HFFc6 (cell line): ENCODE results near the gene DDX41. TPM values are rescaled to one million over a fixed set of nuclear protein-coding genes. Genes with fewer than 3 reads are reported as not detected.
"Not testable (repeated sequence)": the region's sequence is repeated elsewhere in the genome, so short reads cannot be mapped to it uniquely, and the experiment has no call there.

ENCODE experiments used
- DNase-seq: peaks from one replicate; pipeline ENCODE4 v3.0.0-alpha.2; 2018
- H3K27ac Mint-ChIP-seq: 2 replicates; pipeline ENCODE4 v1.8.0; 2020; ENCODE audit warnings: mild to moderate bottlenecking, mixed read lengths
- H3K27me3 Mint-ChIP-seq: 2 replicates; pipeline ENCODE4 v1.8.0; 2021; ENCODE audit warnings: mild to moderate bottlenecking, moderate library complexity, mixed read lengths; ENCODE audit not compliant: insufficient read depth
- H3K36me3 Mint-ChIP-seq: 2 replicates; pipeline ENCODE4 v1.8.0; 2021; ENCODE audit warnings: low read depth, mixed read lengths
- H3K4me1 Mint-ChIP-seq: 2 replicates; pipeline ENCODE4 v1.8.0; 2020; ENCODE audit warnings: low read depth, mixed read lengths
- H3K4me3 Mint-ChIP-seq: 2 replicates; pipeline ENCODE4 v1.8.0; 2020; ENCODE audit warnings: mild to moderate bottlenecking, moderate library complexity, mixed read lengths
- H3K9me3 Mint-ChIP-seq: 2 replicates; pipeline ENCODE4 v1.8.0; 2020; ENCODE audit warnings: mild to moderate bottlenecking, mixed read lengths
- CTCF ChIP-seq: fragments of 200-600 bp; sonication (generic); IDR thresholded peaks from 2 replicates; pipeline ENCODE4 v1.5.0; 2021; ENCODE audit warnings: antibody characterized with exemption, mild to moderate bottlenecking
- long read RNA-seq: library from polyadenylated mRNA; unstranded; transcript quantifications from one replicate; pipeline ENCODE4 v2.0.0, GENCODE V29; 2019
- total RNA-seq, 6 experiments: library from RNA; stranded (reverse); fragmentation: NEBNext Ultra II Directional; extraction: Animal tissue kit (Norgen Biotek cat#: 25700); gene quantifications; 2 replicates in 1 of 6; 3 replicates in 5 of 6; pipeline ENCODE4 v1.2.3, GENCODE V29; 2021

DDX41 gene
- 100 to 1,000 TPM in 3 of 6 experiments, 10 to 100 TPM in 3; 83.8 to 105 (median 98.5) TPM for total RNA-seq
- long read RNA-seq, transcript DDX41-208 (17 exons, 2,607 nt), result major isoform, 25 of 46 reads
- long read RNA-seq, partial matches to known transcripts, result 14 of 46 reads
- long read RNA-seq, other reads (novel, unspliced or antisense), result 3 of 46 reads

GRCh38 chr5:177516601-177517568, at the start of gene DDX41:
DDX41 (minus strand) TSS chr5:177516961; CDS start chr5:177516945, 16 bp downstream.
- H3K27me3 Mint-ChIP-seq, result peaks cover 2% of the 10 kb centered on the region; the same call in 1 of the 2 replicates

DNA sequence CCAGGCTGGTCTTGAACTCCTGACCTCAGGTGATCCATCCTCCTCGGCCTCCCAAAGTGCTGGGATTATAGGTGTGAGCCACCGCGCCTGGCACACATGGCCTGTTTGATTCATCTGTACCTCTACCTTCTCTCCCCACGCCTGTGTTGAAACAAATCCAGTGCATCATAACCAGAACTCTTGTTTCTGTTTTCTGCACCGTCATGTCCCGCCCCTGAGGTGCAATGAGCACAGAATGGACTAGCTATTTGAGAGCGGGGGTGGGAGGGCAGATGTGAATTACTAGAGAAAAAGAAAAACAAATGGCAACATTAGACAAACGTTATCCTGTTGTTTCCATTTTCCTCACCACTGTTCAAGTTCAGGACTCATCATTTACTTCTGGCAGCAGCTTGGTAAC, 48.3 kb upstream of the DDX41 start:
- Mint-ChIP-seq H3K4me1 (peaks cover 5% of the 10 kb centered on the region), H3K9me3 (no peaks in the 10 kb centered on the region; the same call in 1 of the 2 replicates), H3K27me3 (peaks cover 37% of the 10 kb centered on the region), H3K27ac (no peak overlapping the region), H3K4me3 (no peak overlapping the region), H3K36me3 (no peaks in the 10 kb centered on the region)
- no peak for DNase-seq
- TF ChIP-seq CTCF, result no peak

More at GRCh38 chr5:177516601-177517568, at the start of gene DDX41:
- Mint-ChIP-seq H3K9me3 (no peaks in the 10 kb centered on the region), H3K36me3 (peaks cover 32% of the 10 kb centered on the region), H3K4me3 (peak within 1 kb of the TSS; percentile 92), H3K4me1 (peaks cover 23% of the 10 kb centered on the region), H3K27ac (peak within 1 kb of the TSS; percentile 84)
- peak; percentile 99 for DNase-seq
- no peak; the same call in 1 of the 2 replicates for TF ChIP-seq CTCF

DNA sequence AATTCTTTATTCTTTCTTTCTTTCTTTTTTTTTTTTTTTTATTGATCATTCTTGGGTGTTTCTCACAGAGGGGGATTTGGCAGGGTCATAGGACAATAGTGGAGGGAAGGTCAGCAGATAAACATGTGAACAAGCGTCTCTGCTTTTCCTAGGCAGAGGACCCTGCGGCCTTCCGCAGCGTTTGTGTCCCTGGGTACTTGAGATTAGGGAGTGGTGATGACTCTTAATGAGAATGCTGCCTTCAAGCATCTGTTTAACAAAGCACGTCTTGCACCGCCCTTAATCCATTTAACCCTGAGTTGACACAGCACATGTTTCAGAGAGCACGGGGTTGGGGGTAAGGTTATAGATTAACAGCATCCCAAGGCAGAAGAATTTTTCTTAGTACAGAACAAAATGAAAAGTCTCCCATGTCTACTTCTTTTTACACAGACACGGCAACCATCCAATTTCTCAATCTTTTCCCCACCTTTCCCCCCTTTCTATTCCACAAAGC, 42.7 kb upstream of the DDX41 start:
- not testable (repeated sequence) for H3K4me3 Mint-ChIP-seq, H3K36me3 Mint-ChIP-seq, DNase-seq, H3K27me3 Mint-ChIP-seq, H3K9me3 Mint-ChIP-seq, H3K27ac Mint-ChIP-seq
- peaks cover 39% of the 10 kb centered on the region for H3K4me1 Mint-ChIP-seq

- Mint-ChIP-seq H3K27ac (peak overlapping the region; percentile 24; the same call in 1 of the 2 replicates), H3K4me3 (no peak overlapping the region), H3K9me3 (no peaks in the 10 kb centered on the region; the same call in 1 of the 2 replicates), H3K36me3 (no peaks in the 10 kb centered on the region), H3K4me1 (peaks cover 47% of the 10 kb centered on the region), H3K27me3 (peaks cover 3% of the 10 kb centered on the region)
- no peak for DNase-seq
- no peak for TF ChIP-seq CTCF
Observed at GRCh38 chr5:177557796-177558195, 41.0 kb upstream of the DDX41 start.

- H3K27ac Mint-ChIP-seq, result peak overlapping the region; percentile 63; the same call in 1 of the 2 replicates
- peaks cover 5% of the 10 kb centered on the region; the same call in 1 of the 2 replicates for H3K36me3 Mint-ChIP-seq
- H3K4me1 Mint-ChIP-seq, result peaks cover 54% of the 10 kb centered on the region
- no peaks in the 10 kb centered on the region; the same call in 1 of the 2 replicates for H3K9me3 Mint-ChIP-seq
- TF ChIP-seq CTCF, result no peak
- H3K27me3 Mint-ChIP-seq, result peaks cover 1% of the 10 kb centered on the region
- H3K4me3 Mint-ChIP-seq, result no peak overlapping the region
- DNase-seq, result peak; percentile 58
Observed at GRCh38 chr5:177557041-177557647, 40.4 kb upstream of the DDX41 start.
